IMR-90 (cell line): ENCODE results near the gene HMOX2. TPM values are rescaled to one million over a fixed set of nuclear protein-coding genes. Genes with fewer than 3 reads are reported as not detected.

Experiments used
- ATAC-seq: fragments of 200-7000 bp; cut with Tn5 transposase; 2 replicates; pipeline ENCODE4 v1.9.1; 2020; ENCODE audit warnings: low read depth, mild to moderate bottlenecking, moderate library complexity
- BruUV-seq: library from RNA; stranded (reverse); fragments of 400-500 nt; replicated peaks from 2 replicates; lab custom pipeline; 2021; lab: Mats Ljungman, UMichigan
- CTCF ChIA-PET: fragments of 300-600 bp; formaldehyde crosslinking; extraction: SDS; loops from one replicate; lab custom pipeline; 2021; ENCODE audit warnings: antibody characterized with exemption; lab: Yijun Ruan, JAX
- POLR2A ChIA-PET: fragments of 300-600 bp; sonication (Branson Sonifier 250); formaldehyde crosslinking; loops from one replicate; lab custom pipeline; 2022; ENCODE audit warnings: antibody characterized with exemption; ENCODE audit not compliant: unreplicated experiment; lab: Charles Lee
- DNase-seq: peaks from one replicate; pipeline ENCODE4 v3.0.0; 2013
- H2AFZ ChIP-seq: replicated peaks from 2 replicates; pipeline ENCODE3; 2013; ENCODE audit warnings: low read length, mild to moderate bottlenecking; ENCODE audit not compliant: poor library complexity
- H2AK5ac ChIP-seq: 2 replicates; pipeline ENCODE4 v1.6.1; 2013; ENCODE audit warnings: low read depth, low read length, inconsistent platforms
- H2AK9ac ChIP-seq: replicated peaks from 2 replicates; pipeline ENCODE3; 2013; ENCODE audit warnings: mild to moderate bottlenecking, low read depth, low read length, moderate library complexity; ENCODE audit not compliant: poor library complexity
- H2BK120ac ChIP-seq: 2 replicates; pipeline ENCODE4 v1.6.1; 2013; ENCODE audit warnings: low read depth, low read length, inconsistent platforms
- H2BK15ac ChIP-seq: 3 replicates; pipeline ENCODE4 v1.6.1; 2013; ENCODE audit warnings: low read depth, low read length, inconsistent platforms
- H2BK20ac ChIP-seq: 2 replicates; pipeline ENCODE4 v1.6.1; 2013; ENCODE audit warnings: low read depth, mild to moderate bottlenecking, inconsistent platforms, low read length, moderate library complexity
- H2BK5ac ChIP-seq: 2 replicates; pipeline ENCODE4 v1.6.1; 2013; ENCODE audit warnings: mild to moderate bottlenecking, low read depth, low read length, inconsistent platforms; ENCODE audit not compliant: poor library complexity, severe bottlenecking
- H3K14ac ChIP-seq: replicated peaks from 2 replicates; pipeline ENCODE4 v1.6.1; 2013; ENCODE audit warnings: low read depth, low read length, inconsistent platforms
- H3K18ac ChIP-seq: 2 replicates; pipeline ENCODE4 v1.6.1; 2013; ENCODE audit warnings: low read depth, low read length, control low read depth
- H3K23ac ChIP-seq: 2 replicates; pipeline ENCODE4 v1.6.1; 2013; ENCODE audit warnings: low read depth, low read length, inconsistent platforms
- H3K27ac ChIP-seq: 2 replicates; pipeline ENCODE4 v1.5.1; 2013; ENCODE audit warnings: mild to moderate bottlenecking, control low read depth, low read length; ENCODE audit not compliant: insufficient read depth
- H3K27me3 ChIP-seq: 2 replicates; pipeline ENCODE4 v1.6.1; 2013; ENCODE audit warnings: low read length; ENCODE audit not compliant: control insufficient read depth, insufficient read depth
- H3K36me3 ChIP-seq: 2 replicates; pipeline ENCODE4 v1.6.1; 2013; ENCODE audit warnings: low read length, mixed read lengths; ENCODE audit not compliant: control insufficient read depth, insufficient read depth
- H3K4ac ChIP-seq: 2 replicates; pipeline ENCODE4 v1.6.1; 2013; ENCODE audit warnings: low read depth, low read length, inconsistent platforms
- H3K4me1 ChIP-seq: 2 replicates; pipeline ENCODE4 v1.6.1; 2013; ENCODE audit warnings: low read length, mixed read lengths; ENCODE audit not compliant: control insufficient read depth, insufficient read depth
- H3K4me2 ChIP-seq: 2 replicates; pipeline ENCODE4 v1.6.1; 2013; ENCODE audit warnings: low read depth, mild to moderate bottlenecking, control low read depth, low read length, moderate library complexity
- H3K4me3 ChIP-seq: 2 replicates; pipeline ENCODE4 v1.5.1; 2013; ENCODE audit warnings: low read depth, mild to moderate bottlenecking, control low read depth, low read length, moderate library complexity; ENCODE audit not compliant: insufficient read depth
- H3K56ac ChIP-seq: 2 replicates; pipeline ENCODE4 v1.6.1; 2013; ENCODE audit warnings: low read length, inconsistent platforms; ENCODE audit not compliant: insufficient read depth; ENCODE audit errors: extremely low read depth
- H3K79me1 ChIP-seq, 2 experiments: 2 replicates each; pipeline ENCODE4 v1.6.1; 2013; ENCODE audit warnings: low read length in 2 of 2, inconsistent platforms in 1 of 2, low read depth in 1 of 2
- H3K9ac ChIP-seq: 2 replicates; pipeline ENCODE4 v1.6.1; 2013; ENCODE audit warnings: low read depth, low read length, control low read depth
- H3K9me1 ChIP-seq: 2 replicates; pipeline ENCODE4 v1.6.1; 2013; ENCODE audit warnings: low read length, inconsistent platforms; ENCODE audit not compliant: insufficient read depth
- H3K9me3 ChIP-seq: 2 replicates; pipeline ENCODE4 v1.6.1; 2013; ENCODE audit warnings: low read length; ENCODE audit not compliant: control insufficient read depth, insufficient read depth
- H4K20me1 ChIP-seq: 2 replicates; pipeline ENCODE4 v1.6.1; 2013; ENCODE audit warnings: low read length, inconsistent platforms; ENCODE audit not compliant: insufficient read depth
- H4K5ac ChIP-seq: 2 replicates; pipeline ENCODE4 v1.6.1; 2013; ENCODE audit warnings: mild to moderate bottlenecking, low read depth, low read length, control low read depth
- H4K8ac ChIP-seq, 2 experiments: 2 replicates each; pipeline ENCODE4 v1.6.1; 2013; ENCODE audit warnings: low read depth in 2 of 2, low read length in 2 of 2, control low read depth in 1 of 2, inconsistent platforms in 1 of 2
- H4K91ac ChIP-seq: 2 replicates; pipeline ENCODE4 v1.6.1; 2013; ENCODE audit warnings: low read depth, low read length, inconsistent platforms; ENCODE audit not compliant: insufficient read depth
- BHLHE40 ChIP-seq: fragments of 150-350 bp; IDR thresholded peaks from 2 replicates; pipeline ENCODE4 v1.6.1; 2016; ENCODE audit warnings: mild to moderate bottlenecking, low read depth, low read length
- CEBPB ChIP-seq: IDR thresholded peaks from 2 replicates; pipeline ENCODE4 v1.6.1; 2012; ENCODE audit warnings: low read depth, low read length, improper control_type of control experiment
- MAZ ChIP-seq: IDR thresholded peaks from 2 replicates; pipeline ENCODE4 v1.6.1; 2012; ENCODE audit warnings: low read depth, mild to moderate bottlenecking, low read length, improper control_type of control experiment, moderate library complexity, borderline replicate concordance
- NFE2L2 ChIP-seq: fragments of 150-350 bp; IDR thresholded peaks from 2 replicates; pipeline ENCODE4 v1.6.1; 2016; ENCODE audit warnings: low read depth, mild to moderate bottlenecking, low read length
- RAD21 ChIP-seq: IDR thresholded peaks from 2 replicates; pipeline ENCODE4 v1.6.1; 2012; ENCODE audit warnings: low read length, improper control_type of control experiment
- RFX5 ChIP-seq: IDR thresholded peaks from 2 replicates; pipeline ENCODE4 v1.8.0; 2012; ENCODE audit warnings: low read depth, mild to moderate bottlenecking, low read length, moderate library complexity
- USF2 ChIP-seq: fragments of 150-350 bp; IDR thresholded peaks from 2 replicates; pipeline ENCODE4 v1.6.1; 2017; ENCODE audit warnings: mild to moderate bottlenecking, antibody characterized with exemption, low read length, low read depth
- WGBS, 2 experiments: methylation state at CpG; one replicate each; pipeline versions ENCODE4 v1.1.5 to v1.1.7; 2013; ENCODE audit warnings: missing lambda C conversion rate in 2 of 2; ENCODE audit not compliant: insufficient read length in 1 of 2; ENCODE audit errors: extremely low coverage in 2 of 2; 5-methylcytosine and 5-hydroxymethylcytosine counted together
- dilution Hi-C: fragments of 300-500 bp; cut with HindIII; formaldehyde crosslinking; loops from one replicate; pipeline ENCODE4 v1.14.3; 2018; ENCODE audit warnings: low sequenced_read_pairs; ENCODE audit not compliant: unreplicated experiment
- in situ Hi-C: fragments of 300-500 bp; cut with MboI; formaldehyde crosslinking; loops from 3 replicates; pipeline ENCODE4 v1.14.3; 2019; ENCODE audit warnings: low sequenced_read_pairs, inconsistent platforms, mixed read lengths
- intact Hi-C: fragments of 100-400 bp; cut with micrococcal nuclease; formaldehyde crosslinking; loops from 2 replicates; pipeline ENCODE4 v1.10.0; 2022
- polyA plus RNA-seq, 3 experiments: library from polyadenylated mRNA; depleted of rRNA; stranded (reverse); fragments of >200 nt; gene quantifications; 2 replicates each; pipeline ENCODE4 v1.2.3, GENCODE V29; 2012; ENCODE audit warnings: low replicate concordance in 1 of 3
- total RNA-seq: library from RNA; depleted of rRNA; stranded (reverse); fragments of >200 nt; gene quantifications from 2 replicates; pipeline ENCODE4 v1.2.3, GENCODE V29; 2012
- TF ChIP-seq, protein P1 (sequence below): conservative IDR thresholded peaks from 2 replicates; pipeline ENCODE4 v1.5.1; 2012; ENCODE audit warnings: mild to moderate bottlenecking, low read depth, low read length, improper control_type of control experiment

The HMOX2 gene
- total and polyA plus RNA-seq, 2 of the 4 experiments (the other 2 are of a cell fraction) = 93.9 to 98.8 TPM

- Histone ChIP-seq H3K18ac (peak within 1 kb of the TSS; percentile 26; the same call in 1 of the 2 replicates), H3K27me3 (no peaks in the 10 kb centered on the region), H3K36me3 (peaks cover under 1% of the 10 kb centered on the region; the same call in 1 of the 2 replicates), H3K79me1 (peaks cover 15 to 52% of the 10 kb centered on the region in 2 experiments), H3K14ac (peak within 1 kb of the TSS; percentile 34; the same call in 1 of the 2 replicates), H4K20me1 (no peaks in the 10 kb centered on the region), H4K91ac (peak within 1 kb of the TSS; percentile 83), H3K4me3 (peak within 1 kb of the TSS; percentile 66), H3K9me1 (peaks cover 3% of the 10 kb centered on the region; the same call in 1 of the 2 replicates), H2BK120ac (no peak within 1 kb of the TSS), H3K27ac (peak within 1 kb of the TSS; percentile 56; the same call in 1 of the 2 replicates), H4K8ac (peak within 1 kb of the TSS; percentile 78 to 100), H2BK5ac (peak within 1 kb of the TSS; percentile 27), H3K4ac (peak within 1 kb of the TSS; percentile 88), H2AK5ac (peak within 1 kb of the TSS; percentile 24; the same call in 1 of the 2 replicates), H3K4me2 (peak within 1 kb of the TSS; percentile 79), H3K23ac (0 out of 2 replicates have a peak within 1 kb of the TSS, but pooled peaks have one; percentile 25), H3K9ac (peak within 1 kb of the TSS; percentile 47), H2BK15ac (peak within 1 kb of the TSS; percentile 26; the same call in 1 of the 3 replicates), H3K56ac (no peak within 1 kb of the TSS), H2BK20ac (0 out of 2 replicates have a peak within 1 kb of the TSS, but pooled peaks have one; percentile 2), H2AFZ (peak within 1 kb of the TSS; percentile 94), H4K5ac (peak within 1 kb of the TSS; percentile 73), H3K4me1 (peaks cover 2% of the 10 kb centered on the region; the same call in 1 of the 2 replicates), H3K9me3 (no peaks in the 10 kb centered on the region), H2AK9ac (peak within 1 kb of the TSS; percentile 62)
- whole genome bisulfite sequencing, 2 experiments = 3% methylated on average over 22 of the region's 60 CpGs; no CpG with 5 or more reads in 1 of the 2 experiments
- TF ChIP-seq USF2 (peak; percentile 77), CEBPB (no peak), NFE2L2 (no peak), RAD21 (no peak), BHLHE40 (peak; percentile 98), MAZ (peak; percentile 24; the same call in 1 of the 2 replicates), RFX5 (no peak)
- TF ChIP-seq, protein P1, sequence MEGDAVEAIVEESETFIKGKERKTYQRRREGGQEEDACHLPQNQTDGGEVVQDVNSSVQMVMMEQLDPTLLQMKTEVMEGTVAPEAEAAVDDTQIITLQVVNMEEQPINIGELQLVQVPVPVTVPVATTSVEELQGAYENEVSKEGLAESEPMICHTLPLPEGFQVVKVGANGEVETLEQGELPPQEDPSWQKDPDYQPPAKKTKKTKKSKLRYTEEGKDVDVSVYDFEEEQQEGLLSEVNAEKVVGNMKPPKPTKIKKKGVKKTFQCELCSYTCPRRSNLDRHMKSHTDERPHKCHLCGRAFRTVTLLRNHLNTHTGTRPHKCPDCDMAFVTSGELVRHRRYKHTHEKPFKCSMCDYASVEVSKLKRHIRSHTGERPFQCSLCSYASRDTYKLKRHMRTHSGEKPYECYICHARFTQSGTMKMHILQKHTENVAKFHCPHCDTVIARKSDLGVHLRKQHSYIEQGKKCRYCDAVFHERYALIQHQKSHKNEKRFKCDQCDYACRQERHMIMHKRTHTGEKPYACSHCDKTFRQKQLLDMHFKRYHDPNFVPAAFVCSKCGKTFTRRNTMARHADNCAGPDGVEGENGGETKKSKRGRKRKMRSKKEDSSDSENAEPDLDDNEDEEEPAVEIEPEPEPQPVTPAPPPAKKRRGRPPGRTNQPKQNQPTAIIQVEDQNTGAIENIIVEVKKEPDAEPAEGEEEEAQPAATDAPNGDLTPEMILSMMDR = no peak
- ChIA-PET CTCF (no interaction called here), POLR2A (interaction anchor here (0.6 kb wide), 1 partner anchor 470 kb away, joined by 8 read pairs; no protein-coding TSS in a partner anchor)
- dilution Hi-C loops (no loop called here), in situ Hi-C loops (no loop called here), intact Hi-C loops (no loop called here)
- no TSS peak for BruUV-seq
- ATAC-seq (peak; percentile 68), DNase-seq (peak; percentile 80)
Observed at GRCh38 chr16:4474192-4474961, 1.8 kb upstream of the HMOX2 start, which contains the start of gene NMRAL1. Gene NMRAL1, minus strand, starts transcription at chr16:4474625. Its CDS starts 493 bp downstream, at chr16:4474132.
